Non-pigmented ciliary epithelial cell (primary cell): ENCODE results near the gene PLD4.

Source experiments
- DNase-seq: peaks from one replicate; pipeline ENCODE4 v3.0.0-alpha.2; 2010; ENCODE audit warnings: low read depth

PLD4 gene

DNA sequence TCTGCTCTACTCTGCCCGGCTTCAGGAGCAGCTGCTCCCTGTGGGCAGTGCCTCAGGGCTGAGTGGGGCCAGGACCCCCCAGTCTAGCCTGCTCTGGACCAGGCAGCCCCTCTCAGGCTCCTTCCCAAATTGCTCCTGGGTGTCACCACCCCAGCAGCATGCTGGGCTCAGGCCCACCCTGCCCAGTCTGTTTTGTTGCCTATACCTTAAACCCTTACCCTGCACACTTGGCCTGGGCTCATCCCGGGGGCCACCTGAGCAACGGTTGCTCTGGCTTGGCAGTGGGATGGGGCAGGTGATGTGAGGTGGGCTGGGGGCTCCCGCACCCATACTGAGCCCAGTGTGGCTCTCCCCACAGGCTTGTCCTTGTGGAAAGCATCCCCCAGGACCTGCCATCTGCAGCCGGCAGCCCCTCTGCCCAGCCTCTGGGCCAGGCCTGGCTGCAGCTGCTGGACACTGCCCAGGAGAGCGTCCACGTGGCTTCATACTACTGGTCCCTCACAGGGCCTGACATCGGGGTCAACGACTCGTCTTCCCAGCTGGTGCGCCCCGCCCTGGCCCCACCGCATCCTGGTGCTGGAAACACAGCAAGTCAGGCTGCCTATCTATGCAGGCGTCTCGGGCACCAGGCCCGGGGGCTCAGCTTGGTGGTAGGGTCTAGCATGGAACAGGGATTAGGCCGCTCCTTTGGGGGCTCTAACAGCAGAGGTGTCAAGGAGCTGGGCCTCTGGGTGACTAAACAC, 3.9 kb downstream of the PLD4 start:
- no peak for DNase-seq

GRCh38 chr14:104929268-104930230, 4.9 kb downstream of the PLD4 start:
- DNase-seq = no peak

GRCh38 chr14:104930526-104931303, 6.0 kb downstream of the PLD4 start:
- DNase-seq = no peak

- DNase-seq = no peak
Measured at GRCh38 chr14:104931304-104931770, 6.7 kb downstream of the PLD4 start.

GRCh38 chr14:104931771-104932675, 7.3 kb downstream of the PLD4 start:
- DNase-seq = no peak

GRCh38 chr14:104932676-104933631, 8.3 kb downstream of the PLD4 start:
- no peak for DNase-seq

DNA sequence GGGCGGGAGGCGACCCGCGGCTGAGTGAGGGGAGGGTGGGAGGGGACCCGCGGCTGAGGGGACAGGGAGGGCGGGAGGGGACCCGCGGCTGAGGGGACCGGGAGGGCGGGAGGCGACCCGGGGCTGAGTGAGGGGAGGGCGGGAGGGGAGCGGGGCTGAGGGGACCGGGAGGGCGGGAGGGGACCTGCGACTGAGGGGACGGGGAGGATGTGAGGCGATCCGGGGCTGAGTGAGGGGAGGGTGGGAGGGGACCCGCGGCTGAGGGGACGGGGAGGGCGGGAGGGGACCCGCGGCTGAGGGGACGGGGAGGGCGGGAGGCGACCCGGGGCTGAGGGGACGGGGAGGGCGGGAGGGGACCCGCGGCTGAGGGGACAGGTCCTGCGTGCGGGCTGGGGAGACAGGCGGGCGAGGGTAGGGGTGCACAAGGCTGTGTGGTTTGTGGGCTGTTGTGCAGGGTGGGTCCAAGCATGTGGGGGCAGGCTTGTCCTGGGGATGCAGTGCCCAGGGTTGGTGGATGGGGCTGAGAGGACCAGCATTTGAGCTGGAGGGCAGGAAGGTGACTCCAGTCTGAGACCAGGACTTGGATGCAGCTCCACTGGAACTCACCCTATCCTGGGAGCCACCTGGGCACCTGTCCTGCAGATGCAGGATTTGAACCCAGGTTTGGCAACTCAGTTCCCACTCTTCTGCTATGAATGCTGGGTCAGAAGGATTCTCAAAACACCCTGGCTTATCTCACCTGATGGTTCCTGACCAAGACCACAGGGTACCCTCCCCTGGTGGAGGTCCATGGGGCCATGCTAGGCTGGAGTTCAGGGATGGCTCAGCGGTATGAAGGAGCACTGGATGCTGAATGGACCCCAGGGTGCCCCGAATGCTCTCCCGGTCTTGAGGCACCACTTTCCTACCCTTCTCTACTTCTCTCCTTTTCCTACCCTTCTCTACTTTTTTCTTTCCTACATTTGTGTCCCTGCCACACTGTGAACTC, 9.4 kb downstream of the PLD4 start:
- DNase-seq = no peak

DNA sequence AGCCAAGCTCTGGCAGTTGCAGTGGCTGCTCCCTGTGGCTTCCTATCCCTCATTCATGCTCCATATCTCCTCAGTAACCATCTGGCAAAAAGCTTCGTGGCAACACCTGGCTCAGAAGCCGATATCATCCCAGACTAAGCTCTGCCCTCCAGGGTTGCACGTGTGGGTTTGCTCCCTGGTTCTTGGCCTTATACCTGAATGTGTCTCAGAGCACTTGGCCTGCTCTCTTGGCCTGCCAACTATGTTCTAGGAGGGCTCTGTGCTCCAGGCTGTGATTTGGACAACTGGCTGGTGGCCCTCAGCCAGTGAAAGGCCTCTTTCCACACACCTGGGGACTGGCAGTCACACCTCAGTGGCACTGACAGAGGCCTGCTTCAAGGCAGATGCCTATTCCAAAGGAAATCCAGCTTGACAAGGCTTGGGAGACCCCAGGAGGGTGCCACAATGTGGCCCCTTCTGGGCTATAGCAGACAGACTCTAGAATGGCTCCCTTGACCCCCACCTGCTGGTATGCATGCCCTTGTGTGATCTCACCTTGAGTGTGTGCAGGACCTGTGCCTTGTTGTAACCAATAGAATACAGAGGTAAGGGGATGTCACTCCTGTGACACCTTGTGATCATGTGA, 10.5 kb downstream of the PLD4 start:
- no peak for DNase-seq

DNA sequence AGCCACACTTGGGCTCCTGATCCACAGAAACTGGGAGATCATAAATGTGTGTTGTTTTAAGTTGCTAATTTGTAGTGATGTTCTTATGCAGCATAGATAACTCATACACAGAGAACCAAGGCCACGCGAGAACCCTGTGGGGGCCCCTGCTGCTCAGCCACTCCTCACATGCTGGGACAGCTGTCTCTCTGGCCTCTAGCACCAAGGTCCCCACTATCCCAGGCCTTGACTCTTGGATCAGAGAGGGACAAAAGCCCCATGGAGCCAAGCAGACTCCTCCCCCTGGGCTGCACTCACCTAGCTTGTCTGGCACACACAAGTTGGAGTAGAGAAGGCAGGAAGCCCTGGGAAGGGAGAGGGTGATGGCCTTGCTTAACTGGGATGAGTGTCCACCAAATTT, 11.3 kb downstream of the PLD4 start:
- no peak for DNase-seq

- DNase-seq = no peak
Measured at GRCh38 chr14:104936361-104937155, 11.9 kb downstream of the PLD4 start.

DNA sequence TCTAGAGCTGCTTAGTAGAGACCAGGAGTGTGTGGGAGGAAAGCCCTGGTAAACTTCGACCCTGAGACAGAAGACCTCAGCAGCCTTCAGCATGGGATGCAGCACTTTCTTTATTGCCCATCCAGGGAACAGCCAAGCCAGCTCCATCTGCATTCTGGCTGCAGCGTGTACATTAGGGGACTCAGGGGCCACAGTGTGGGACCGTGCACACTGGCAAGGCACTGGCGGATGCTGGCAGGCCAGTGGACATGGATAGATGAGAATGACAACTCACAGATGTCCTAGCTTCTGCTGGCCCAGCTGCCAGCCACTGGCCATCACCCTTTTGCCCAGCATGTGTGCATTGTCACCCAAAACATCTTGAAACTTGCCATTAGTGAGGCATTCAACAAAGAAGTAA, 12.5 kb downstream of the PLD4 start:
- no peak for DNase-seq

GRCh38 chr14:104937694-104938365, 13.2 kb downstream of the PLD4 start:
- DNase-seq = no peak

- no peak for DNase-seq
Measured at GRCh38 chr14:104938436-104938835, 13.8 kb downstream of the PLD4 start.

GRCh38 chr14:104938960-104939359, 14.3 kb downstream of the PLD4 start:
- DNase-seq = no peak

DNA sequence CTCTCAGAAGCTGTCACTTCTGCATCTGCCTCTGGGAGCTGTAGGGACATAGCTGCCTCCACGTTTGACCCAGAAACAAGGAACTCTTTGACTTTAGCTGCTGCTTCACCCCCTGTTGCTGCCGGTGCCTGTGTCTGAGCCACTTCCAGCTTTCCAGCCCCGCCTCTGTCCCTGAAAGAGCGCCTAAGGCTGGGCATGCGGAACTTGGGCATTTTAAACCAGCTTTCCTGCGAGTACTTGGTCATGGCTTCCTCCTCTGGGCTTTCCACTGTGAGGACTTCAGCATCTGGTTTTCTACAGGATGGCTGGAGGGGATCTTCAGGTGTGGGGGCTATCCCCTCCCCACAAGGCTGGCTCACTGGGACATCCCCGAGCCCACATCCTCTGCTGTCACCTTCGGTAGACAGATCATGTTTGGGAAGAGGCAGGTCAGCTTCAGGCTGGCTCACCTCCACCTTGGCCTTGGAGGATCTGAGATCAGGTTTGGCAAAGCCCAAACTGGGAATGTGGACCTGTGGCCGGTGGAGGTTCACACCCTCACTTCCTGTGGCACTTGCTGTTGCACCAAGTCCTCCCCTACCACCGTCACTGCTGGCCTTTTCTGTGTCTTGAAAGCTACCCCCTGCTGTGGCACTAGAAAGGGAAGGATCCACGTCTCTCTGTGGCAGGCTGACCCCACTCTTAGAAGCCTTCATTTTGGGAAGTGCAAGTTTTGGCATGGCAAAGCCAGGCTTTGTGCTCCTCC, 15.2 kb downstream of the PLD4 start:
- DNase-seq = no peak

- no peak for DNase-seq
Measured at GRCh38 chr14:104940526-104941150, 16.0 kb downstream of the PLD4 start.
